DMS79 (cell line): ENCODE measurements around the gene SRGAP1.
A peak's percentile ranks its signal among the peaks of the same experiment; 100 is the strongest.
"Not testable (repeated sequence)": the region's sequence is repeated elsewhere in the genome, so short reads cannot be mapped to it uniquely, and the experiment has no call there.

Experiments
- DNase-seq: peaks from one replicate; lab custom pipeline; 2025; lab: John Stamatoyannopoulos, UW

The SRGAP1 gene

DNA sequence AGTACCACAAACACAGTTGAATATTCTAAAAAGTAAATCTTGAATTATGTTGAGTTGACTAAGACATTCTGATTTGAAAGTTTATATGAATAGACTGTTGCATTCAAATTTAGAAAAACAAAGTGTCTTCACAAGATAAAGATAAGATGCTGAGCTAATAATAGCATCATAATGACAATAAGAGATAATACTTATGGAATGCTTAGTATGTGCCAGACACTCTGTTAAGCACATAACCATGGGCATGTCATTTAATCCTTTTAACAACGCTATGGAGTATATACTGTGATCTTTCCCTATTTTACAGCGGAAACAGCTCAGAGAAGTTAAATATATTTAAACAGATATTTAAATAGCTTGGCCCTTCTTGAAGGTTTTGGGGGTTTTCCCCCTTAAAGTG lies 163.4 kb downstream of the SRGAP1 start:
- no peak for DNase-seq

DNA sequence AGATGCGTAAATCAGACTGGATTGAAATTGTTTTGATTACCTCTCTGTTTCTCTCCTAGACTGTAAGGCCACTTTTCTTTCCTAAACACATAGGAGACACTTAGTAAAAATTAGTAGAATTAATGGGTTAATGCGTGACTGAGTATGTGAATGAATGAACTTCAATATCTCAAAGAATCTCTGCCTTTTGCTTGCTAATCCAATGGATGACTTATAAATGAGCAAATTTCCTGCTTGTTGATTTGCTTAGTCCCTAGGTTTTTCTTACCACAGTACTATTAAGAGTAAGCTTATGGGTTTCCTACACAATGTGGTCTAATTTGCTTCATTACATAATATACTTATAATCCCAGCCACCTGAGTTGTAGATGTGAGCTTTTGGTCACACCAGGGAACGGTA lies 164.1 kb downstream of the SRGAP1 start:
- DNase-seq, result no peak

DNA sequence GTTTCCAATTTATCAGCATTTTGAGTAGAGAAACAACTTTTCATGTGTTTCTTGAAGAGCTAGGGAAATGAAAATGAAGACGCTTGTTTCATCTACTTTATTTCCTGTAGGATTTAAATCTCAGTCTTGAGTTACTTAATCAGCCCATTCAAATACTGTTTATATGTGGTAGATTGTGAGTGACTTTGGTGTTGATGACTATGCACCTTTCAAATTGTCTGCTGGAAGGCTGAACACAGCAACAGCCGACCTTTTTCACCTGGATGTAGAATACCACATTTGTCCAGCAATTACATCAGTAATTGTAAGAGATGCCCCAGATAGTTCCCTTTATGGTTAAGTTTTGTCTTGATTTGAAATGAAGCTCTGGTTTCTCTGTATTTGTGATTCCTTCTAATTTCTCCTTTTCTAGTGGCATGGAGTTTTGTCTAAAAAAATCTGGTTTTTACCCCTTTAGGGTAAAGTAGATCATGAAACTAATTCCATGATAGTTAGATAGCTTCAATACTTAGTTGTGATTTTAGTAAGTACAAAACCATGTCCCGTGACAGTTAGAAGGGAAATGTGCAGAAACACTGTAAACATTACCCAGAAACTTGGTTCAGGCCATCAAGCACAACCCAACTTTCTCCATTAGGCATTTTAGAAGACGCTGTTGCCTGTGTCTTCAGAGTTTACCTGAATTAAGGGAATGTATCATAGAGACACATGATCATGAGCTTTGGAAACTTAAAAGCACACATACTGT lies 165.0 kb downstream of the SRGAP1 start:
- DNase-seq, result no peak

DNA sequence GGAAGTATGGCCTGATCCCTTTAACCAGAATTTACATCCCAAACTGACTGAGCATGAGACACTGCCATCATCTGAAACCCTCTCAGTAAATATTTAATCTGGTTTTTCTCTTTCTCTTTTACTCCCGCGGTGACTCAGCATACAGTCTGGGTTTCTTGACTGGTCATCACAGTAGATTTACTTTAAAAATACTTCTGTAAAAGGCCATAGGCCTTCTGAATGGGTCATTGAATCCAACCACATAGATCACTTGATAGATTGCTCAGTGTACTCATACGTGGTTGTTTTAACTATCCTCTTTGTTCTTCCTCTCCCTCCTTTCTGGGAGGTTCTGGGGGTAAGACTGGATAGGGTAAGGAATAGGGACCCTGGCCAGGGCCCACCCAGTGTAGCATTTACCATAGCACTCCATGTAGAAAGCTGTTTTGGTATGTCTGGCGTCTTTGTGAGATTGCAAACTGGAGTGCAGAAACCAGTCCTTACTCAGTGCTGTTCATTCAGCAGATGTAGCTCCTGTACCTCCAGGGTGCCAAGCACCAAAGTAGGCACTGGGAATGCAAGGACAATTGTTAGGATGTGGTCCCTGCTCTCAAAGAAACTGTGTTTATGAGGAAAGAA lies 165.7 kb downstream of the SRGAP1 start:
- no peak for DNase-seq

DNA sequence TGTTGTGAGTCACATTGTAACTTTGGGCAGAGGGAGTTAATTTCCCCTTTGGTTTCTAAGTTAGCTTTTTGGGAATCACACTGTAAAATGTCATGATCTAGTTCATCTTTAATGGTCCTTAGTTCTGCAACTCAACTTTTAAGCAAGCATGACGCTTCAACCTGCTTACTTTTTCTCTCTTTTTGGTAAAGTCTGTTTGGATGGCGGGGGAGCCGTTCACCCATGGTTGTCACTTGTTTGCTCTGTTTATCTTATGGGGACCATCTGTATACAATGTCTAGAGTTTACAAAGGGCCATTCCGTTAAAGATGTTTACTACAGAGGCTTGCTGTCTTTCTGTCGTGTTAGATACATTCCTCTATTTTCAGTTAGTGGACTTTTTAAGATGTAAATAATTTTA lies 172.0 kb downstream of the SRGAP1 start:
- peak; percentile 36 for DNase-seq

DNA sequence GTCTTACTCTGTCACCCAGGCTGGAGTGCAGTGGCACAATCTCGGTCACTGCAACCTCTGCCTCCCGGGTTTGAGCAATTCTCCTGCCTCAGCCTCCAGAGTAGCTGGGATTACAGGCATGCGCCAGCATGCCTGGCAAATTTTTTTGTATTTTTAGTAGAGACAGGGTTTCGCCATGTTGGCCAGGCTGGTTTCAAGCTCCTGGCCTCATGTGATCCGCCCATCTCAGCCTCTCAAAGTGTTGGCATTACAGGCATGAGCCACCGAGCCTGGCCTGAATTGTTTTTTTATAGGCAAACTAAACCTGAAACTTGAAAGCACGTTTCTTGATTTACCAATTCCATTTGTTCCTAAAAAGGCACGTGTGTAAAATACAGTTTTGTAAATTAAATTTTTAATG lies 173.6 kb downstream of the SRGAP1 start:
- DNase-seq, result not testable (repeated sequence)

DNA sequence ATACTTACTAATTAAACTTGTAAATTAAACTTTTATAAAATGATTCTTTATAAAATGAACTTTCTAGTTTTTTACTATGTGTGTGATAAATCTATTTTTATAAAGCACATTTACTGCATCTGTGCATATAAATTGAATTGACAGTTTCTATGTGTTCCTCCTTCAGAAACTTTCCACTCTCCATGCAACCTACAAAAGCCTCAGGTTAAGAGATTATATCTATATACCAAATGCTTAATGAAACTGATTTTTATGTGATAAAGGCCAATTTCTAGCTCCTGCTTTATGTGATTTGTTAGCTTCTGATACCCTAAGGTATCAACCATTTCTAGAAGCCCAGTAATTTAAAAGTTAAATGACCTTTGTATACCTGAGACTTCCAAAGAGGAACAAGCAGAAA lies 174.0 kb downstream of the SRGAP1 start:
- no peak for DNase-seq

DNA sequence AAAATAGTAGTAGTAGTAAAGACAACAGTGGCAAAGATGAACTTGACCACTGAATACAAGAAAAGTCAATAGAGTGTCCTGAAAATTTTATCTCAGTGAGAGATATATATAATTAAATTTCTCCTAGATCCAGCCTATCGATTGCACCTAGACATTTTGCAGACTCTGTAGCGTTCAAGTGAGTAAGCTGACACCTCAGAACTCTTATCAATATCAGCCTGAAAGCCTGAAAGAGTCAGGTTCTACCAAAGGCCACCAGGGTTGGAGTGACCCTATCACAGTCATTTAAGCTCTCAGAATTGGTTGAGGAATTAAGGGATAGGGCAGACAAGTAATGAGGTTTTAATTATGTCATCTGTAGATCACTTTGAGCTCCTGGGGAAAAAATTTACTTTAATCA lies 174.6 kb downstream of the SRGAP1 start:
- DNase-seq, result no peak

DNA sequence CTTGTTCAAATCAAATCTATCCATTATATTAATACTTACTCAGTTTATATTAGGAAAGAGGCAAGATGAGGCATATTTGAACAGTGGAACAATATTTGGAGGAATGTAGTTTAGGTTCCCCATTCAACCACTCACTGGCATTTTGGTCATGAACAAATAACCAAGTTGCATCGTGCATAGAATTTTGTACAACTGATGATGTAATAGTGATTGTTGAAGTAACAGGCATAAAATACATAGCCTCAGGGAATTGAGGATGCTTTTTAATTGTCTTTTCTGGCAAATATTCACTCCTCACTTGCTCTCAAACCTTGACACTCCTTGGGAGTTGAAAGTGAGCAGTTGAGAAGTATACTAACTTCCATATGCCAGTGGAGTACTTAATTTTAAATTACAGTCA lies 175.2 kb downstream of the SRGAP1 start:
- no peak for DNase-seq

DNA sequence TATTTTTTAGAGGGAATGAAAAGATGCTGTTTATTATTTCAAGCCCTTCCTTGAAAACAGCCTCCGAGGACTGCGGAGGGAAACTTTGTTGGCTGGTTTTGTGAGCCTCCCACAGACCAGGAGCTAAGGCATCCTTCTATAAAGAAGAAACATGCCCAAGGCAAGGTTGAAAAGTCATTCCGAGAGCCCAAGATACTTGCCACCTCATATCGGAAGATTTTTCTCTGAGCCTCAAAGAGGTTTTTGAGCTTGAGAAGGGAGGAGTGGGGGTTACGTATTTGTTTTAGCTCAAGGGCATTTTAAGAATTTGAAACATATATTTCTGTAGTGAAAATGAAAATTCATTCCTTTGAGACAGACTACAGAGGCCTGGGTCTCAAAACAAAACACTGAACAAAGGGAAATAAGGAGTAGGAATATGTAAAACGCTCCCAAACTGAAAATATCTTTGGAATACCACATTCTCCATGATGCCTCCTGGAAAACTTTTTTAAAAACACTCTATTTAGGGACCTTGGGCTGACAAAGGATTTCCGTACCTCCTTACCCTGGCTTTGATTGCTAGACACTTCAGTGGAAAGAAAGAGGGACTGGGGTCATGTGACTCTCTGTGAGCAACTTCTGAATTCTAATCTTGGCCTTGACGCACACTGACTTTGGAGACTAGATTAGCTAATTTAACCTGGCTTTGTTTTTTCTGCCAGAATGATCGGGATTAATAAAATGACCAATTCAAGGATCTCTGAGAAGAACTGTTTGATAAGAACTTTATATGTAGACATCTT lies 180.9 kb downstream of the SRGAP1 start:
- no peak for DNase-seq

DNA sequence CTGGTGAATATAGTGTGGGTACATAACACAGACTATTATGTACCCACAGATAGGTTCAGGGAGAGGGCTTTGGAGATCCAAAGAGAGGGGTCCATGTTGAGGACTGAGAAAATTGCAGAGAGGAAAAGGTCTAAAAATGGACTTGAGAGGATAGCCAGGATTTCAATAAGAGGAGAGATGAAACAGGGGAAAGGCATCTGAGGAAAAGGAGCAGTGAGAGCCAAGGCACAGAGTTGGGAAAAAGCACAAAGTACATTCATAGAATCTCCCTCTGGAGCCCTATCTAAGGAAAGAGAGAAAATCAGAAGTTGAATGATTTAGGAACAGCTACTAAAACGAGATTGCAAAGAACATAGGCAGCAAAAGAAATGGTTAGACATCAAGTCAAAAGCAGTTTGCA lies 182.8 kb downstream of the SRGAP1 start:
- no peak for DNase-seq

DNA sequence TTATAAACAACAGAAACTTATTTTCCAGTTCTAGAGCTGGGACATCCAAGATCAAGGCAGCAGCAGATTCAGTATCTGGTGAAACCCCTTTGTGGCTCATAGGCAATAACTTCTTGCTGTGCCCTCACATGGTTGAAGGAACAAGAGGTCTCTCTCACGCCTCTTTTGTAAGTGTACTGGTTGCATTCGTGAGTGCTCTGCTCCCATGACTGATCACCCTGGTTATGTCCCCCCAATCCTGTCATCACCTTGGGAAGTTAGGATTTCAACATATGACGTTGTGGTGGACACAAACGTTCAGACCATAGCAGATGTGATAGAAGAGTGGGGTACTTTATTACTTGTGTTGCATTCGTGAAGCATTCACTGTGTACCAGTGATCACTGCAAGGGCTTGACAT lies 184.0 kb downstream of the SRGAP1 start:
- DNase-seq, result no peak

DNA sequence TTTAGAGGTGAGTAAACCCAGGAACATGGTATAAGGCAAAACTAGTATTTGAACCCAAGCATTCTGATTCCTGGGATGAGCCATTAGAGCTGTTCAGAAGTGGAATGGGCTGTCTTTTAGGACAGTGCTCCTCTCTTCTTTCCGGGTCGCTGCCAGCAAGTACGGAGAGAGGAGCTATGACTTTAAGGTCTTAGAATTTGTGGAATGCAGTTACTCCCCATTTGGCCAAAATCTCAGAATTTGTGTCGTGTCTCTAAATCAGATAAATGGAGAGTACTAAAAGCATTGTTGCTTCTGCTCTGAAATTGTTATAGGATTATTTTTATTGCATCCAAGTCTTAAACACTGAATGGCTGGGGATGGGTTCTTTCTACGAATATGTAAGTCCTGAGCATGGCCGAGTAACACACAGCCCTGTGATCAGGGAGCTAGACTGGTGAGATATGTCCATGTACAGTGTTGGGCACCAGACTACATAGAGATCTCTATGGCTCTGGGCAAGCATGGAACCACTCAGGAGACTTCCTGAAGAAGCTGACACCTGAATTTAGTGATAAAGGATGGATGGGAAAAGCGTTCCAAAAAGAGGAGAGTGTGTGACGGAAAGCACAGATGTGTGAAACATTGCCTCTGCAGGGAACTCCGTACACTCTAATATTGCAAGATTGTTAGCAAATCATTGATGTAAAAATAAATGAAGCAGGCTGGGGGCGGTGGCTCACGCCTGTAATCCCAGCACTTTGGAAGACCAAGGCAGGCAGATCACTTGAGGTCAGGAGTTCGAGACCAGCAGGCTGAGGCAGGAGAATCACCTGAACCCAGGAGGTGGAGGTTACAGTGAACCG lies 184.7 kb downstream of the SRGAP1 start:
- DNase-seq, result no peak

DNA sequence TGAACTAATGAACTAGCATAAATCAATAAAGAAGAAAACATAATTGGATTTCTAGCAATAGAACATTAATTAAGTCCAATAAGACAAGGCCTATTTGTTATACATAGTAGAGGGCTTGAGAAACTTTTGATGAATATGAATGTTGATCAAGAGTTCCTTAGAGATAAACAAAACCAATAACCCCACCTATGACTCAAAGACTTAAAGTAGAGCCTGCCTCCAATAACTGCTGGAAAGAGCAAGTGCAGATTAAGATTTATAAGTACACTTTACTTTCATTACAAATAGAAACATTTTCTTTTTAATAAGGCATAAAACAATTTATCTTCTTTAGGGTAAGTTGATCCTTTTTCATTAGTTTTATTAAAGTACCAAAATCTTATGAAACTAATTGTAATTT lies 185.7 kb downstream of the SRGAP1 start:
- no peak for DNase-seq

DNA sequence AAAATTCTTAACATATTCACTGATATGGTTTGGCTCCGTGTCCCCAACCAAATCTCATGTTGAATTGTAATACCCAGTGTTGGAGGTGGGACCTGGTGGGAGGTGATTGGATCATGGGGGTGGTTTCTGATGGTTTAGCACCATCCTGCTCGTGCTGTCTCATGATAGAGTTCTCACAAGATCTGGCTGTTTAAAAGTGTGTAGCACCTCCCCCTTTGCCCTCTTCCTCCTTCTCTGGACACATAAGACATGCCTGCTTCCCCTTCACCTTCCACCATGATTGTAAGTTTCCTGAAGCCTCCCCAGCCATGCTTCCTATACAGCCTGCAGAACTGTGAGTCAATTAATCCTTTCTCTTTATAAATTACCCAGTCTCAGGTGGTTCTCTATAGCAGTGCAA lies 189.6 kb downstream of the SRGAP1 start:
- not testable (repeated sequence) for DNase-seq

DNA sequence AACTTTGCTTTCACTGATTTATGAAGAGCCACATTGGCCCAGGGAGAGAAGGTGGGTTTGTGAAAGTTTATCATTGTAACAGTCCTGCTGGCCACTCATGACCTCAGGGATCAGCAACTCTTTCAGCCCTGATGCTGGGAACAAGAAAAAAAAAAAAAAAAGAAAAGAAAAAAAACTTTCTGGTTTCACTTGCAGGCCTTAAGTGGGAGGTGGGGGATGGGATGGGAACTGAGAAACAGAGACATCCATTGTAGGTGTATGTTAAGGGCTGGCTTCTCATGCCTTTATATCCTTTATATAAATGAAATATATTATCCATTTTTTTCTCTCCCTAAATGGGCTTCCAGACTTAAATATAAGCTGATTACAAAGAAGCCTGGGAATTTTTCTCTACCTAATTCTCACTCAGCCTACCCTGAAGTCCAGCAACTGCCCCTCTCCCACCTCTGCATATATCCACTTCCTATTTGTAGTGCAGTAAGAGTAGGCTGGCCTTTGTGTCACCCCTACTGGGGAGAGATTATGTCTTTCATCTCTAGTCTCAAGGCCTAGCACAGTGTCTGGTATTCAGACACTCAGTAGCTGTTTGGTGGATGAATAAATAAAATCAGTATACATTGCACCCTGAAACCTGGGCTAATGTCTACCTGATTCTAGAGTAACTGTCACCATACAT lies 190.5 kb downstream of the SRGAP1 start:
- no peak for DNase-seq

DNA sequence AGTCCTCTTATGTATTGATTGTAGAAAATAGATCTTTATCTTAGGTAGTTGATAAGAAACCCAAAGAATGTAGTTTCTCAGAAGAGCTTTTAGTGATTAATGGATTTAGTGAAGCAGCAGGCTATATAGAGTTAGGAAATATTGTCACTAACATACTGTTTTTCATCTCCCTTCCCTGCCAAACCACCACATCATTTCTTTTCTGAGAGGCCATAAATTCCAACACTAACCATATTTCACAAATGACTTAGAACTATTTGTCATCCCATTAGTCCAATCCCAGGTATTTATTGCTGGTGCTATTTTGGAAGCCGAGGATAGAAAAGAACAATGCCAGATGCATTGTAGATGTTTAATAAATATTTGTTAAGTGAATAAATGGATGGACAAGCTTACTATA lies 191.9 kb downstream of the SRGAP1 start:
- DNase-seq, result no peak

DNA sequence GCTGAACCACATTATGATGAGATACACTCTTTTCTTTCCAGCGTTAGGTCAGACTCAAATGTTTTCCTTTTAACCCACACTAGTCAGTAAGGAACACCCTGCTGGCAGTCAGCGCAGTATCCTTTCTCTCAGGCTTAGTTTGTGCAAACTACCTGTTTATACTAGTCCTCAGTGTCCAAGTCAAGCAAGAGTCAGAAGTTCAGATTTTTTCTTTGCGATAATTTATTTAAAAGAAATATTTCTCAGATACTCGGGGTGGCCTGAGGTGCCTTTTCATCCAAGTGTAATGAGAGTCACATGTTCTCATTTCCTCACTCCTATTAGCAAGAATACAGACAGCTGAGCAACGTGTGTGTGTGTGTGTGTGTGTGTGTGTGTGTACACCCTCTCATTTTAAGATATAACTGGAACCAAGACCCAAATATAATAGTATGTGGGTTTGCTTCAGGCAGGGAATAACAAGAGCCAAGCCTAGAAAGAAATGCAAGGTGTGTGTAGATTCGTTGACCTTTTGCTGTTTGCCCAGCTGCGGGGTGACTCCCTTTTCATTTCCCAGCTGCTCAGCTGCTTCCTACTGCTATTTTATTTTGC lies 194.9 kb downstream of the SRGAP1 start:
- DNase-seq, result no peak

DNA sequence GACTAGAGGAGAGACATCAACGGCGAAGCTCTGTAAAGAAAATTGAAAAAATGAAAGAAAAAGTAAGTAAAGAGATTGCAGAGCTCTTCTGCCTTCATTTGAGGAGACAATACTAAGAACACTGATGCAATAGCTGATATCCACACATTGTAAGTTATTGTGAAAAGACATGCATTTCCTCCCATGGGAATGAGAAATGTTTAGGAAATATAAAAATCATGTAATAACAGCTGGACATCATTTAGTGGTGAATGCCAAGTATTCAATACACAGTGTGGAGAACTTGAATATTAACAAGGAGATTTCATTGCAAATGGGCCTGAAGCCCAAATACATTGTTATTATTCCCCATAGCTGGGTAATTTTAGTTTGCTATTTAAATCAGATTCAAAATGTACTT lies 198.4 kb downstream of the SRGAP1 start:
- DNase-seq, result no peak

DNA sequence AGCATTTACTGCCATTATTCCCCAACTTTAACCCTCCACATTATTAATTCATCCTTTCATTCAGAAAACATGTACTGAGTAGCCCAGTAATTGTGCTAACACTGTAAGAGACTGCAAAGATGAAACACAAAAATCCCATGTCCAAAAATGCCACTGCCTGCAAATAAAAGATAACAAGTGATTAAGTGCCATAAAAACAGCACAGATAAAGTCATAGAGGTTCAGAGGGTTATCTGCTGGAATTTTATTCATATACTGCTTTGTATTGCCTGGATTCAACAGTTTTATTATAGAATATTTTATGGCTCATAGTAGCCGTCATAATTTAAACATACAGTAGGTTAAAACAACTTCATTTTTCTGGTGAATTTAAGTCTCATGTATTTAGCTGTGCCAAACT lies 199.7 kb downstream of the SRGAP1 start:
- DNase-seq, result no peak

DNA sequence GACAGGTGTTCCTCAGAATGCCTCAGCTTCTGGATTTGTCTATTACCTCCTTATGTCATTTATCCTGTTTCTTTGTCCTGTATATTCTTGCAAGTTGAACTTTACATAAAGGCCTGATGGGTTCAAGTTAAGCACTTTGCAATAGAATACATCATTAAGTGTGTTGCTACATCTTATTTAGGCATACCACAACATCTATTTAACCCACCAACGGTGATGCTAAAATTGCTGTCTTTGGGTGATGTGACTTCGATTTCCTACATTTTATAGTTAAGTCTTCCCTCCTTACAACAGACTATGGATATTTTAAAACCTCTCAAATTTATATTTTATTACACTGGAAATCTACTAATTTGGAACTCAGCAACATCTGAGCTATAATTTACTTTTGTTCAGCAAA lies 206.6 kb downstream of the SRGAP1 start:
- DNase-seq, result no peak
